Stomach (tissue), 4 donors: ENCODE results near the gene TIGAR.

Experiments used
- CTCF ChIP-seq, 7 experiments: fragments of 450-650 bp in 4 of 7; fragments of 200-600 bp in 3 of 7; sonication (generic) in 3 of 7; IDR thresholded peaks; one replicate each; pipeline ENCODE4 v1.5.1; 2016 to 2019; ENCODE audit warnings: antibody characterized with exemption in 7 of 7, control low read depth in 2 of 7, mild to moderate bottlenecking in 1 of 7
- EP300 ChIP-seq: sonication (generic); formaldehyde crosslinking; IDR thresholded peaks from one replicate; pipeline ENCODE4 v1.6.1; 2017; ENCODE audit warnings: antibody characterized with exemption
- POLR2A ChIP-seq, 4 donors: fragments of 450-650 bp; IDR thresholded peaks; one replicate each; pipeline ENCODE4 v1.6.1; 2016; ENCODE audit warnings: antibody characterized with exemption in 4 of 4, control low read depth in 2 of 4, mild to moderate bottlenecking in 1 of 4, moderate library complexity in 1 of 4
- POLR2AphosphoS5 ChIP-seq, 3 donors: sonication (generic); formaldehyde crosslinking; IDR thresholded peaks; one replicate each; pipeline ENCODE4 v1.6.1; 2016; ENCODE audit warnings: antibody characterized with exemption in 3 of 3

- TF ChIP-seq CTCF (IDR thresholded peaks at IDR 0.05) (no peak), POLR2A (IDR thresholded peaks at IDR 0.05) (no peak), POLR2AphosphoS5 (IDR thresholded peaks at IDR 0.05) (no peak), EP300 (no peak)
Measured at GRCh38 chr12:4293966-4294505, 27.0 kb upstream of the TIGAR start.
